ENCODE data around the gene PRSS56.
A peak's percentile ranks its signal among the peaks of the same experiment; 100 is the strongest.

PRSS56 gene

GRCh38 chr2:232537079-232537478 is 16.9 kb downstream of the PRSS56 start:
- no peak overlapping the region for H3K27ac ChIP-seq
- no peak overlapping the region for H3K4me3 ChIP-seq

GRCh38 chr2:232537499-232537898 is 17.3 kb downstream of the PRSS56 start:
- Histone ChIP-seq H3K4me3 (no peak overlapping the region), H3K27ac (no peak overlapping the region)

- Histone ChIP-seq H3K27ac (no peak overlapping the region), H3K4me3 (no peak overlapping the region)
Observed at GRCh38 chr2:232538671-232539070, 18.5 kb downstream of the PRSS56 start.

DNA sequence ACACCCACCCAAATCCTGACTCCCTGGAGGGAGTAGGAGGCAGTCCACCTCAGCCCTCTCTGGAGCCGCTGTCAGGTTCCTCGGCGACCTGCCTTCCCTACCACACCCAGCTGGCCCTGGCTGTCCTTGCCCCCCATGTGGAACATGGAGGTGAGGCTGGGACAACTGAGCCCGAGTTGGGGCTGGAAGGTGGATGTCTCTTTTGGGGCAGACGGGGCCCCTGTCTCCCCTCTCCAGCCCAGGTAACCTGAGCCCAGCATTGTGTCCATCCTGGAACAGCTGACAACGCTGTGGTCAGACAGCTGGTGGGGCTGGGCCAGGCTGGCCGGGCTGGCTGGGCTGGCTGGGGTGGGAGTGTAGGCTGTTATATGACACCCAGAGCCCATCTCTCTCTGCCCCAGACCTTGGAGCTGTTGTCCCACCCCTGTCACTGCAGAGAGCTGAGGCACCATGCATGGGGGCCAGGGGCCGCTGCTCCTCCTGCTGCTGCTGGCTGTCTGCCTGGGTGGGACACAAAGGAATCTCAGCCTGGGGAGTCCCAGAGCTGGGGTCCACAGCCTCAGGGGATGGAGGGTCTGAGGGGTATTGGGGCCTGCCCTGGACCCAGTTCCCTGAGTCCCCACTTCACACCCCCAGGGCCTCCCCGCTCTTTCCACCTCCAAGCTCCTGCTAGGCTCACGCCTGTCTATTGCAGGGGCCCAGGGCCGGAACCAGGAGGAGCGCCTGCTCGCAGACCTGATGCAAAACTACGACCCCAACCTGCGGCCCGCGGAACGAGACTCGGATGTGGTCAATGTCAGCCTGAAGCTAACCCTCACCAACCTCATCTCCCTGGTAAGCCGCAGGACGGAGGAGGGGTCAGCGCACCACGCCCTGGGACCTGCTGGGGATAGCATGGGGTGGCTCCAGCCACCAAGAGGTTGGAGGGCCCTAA is 19.4 kb downstream of the PRSS56 start, which contains the start of gene CHRNG:
Gene CHRNG, plus strand, starts transcription at position 395 of the 934 bp plus-strand sequence. Its CDS starts 56 bp downstream, at position 451.
- H3K27ac ChIP-seq = no peak within 1 kb of the TSS
- no peak within 1 kb of the TSS for H3K4me3 ChIP-seq

DNA sequence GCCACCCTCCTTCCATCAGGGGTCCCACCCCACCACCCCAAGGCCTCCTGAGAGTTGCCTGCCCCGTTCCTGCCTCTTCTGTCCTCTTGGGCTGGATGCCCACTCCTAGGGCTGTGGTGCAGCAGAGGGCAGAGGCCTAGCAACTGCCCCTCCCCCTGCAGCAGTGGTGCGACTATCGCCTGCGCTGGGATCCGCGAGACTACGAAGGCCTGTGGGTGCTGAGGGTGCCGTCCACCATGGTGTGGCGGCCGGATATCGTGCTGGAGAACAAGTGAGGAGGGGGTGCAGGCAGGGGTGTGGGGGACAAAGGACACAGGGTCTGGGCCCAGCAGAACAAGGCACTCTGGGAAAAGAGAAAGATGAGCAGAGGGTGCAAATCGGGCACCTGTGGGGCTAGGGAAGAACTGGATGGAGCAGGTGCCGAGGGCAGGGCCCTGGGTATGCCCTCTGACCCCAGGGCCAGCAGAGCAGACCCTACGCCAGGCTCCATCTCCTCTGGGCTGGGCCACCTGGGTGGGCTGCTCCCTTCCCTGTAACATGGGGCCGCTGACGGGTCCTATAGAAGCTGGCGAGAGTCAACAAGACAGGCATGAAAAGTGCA is 20.4 kb downstream of the PRSS56 start:
- no peak overlapping the region for H3K4me3 ChIP-seq

GRCh38 chr2:232541195-232541960 is 21.2 kb downstream of the PRSS56 start:
- no peak overlapping the region for H3K4me3 ChIP-seq

More for the DNA sequence above, 20.4 kb downstream of the PRSS56 start:
- H3K27ac ChIP-seq = no peak overlapping the region

GRCh38 chr2:232541961-232542714 is 21.9 kb downstream of the PRSS56 start:
- Histone ChIP-seq H3K27ac (no peak overlapping the region), H3K4me3 (no peak overlapping the region)

More at GRCh38 chr2:232541195-232541960, 21.2 kb downstream of the PRSS56 start:
- no peak overlapping the region for H3K27ac ChIP-seq

DNA sequence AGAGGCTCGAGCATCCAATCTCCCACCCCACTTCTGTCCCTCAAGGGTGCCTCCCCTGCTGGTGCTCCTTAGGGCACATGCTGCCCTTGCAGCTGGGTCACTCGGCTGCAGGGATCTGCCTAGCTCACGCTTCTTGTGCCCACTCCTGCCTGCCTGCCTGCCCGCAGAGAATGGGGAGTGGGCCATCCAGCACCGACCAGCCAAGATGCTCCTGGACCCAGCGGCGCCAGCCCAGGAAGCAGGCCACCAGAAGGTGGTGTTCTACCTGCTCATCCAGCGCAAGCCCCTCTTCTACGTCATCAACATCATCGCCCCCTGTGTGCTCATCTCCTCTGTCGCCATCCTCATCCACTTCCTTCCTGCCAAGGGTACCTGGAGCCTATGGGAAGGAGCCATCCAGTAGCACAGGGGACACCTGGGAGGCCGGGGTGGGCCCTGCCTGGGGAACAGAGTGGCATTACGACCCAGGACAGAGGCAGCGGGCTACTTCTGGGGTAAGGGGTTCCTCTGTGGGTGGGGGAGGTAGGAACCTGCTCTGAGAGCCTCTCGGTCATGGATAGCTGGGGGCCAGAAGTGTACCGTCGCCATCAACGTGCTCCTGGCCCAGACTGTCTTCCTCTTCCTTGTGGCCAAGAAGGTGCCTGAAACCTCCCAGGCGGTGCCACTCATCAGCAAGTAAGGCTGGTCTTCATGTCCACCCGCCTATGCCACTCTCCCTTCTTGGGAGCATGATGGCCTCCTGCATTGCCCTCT is 22.7 kb downstream of the PRSS56 start:
- no peak overlapping the region for H3K4me3 ChIP-seq
- no peak overlapping the region for H3K27ac ChIP-seq

DNA sequence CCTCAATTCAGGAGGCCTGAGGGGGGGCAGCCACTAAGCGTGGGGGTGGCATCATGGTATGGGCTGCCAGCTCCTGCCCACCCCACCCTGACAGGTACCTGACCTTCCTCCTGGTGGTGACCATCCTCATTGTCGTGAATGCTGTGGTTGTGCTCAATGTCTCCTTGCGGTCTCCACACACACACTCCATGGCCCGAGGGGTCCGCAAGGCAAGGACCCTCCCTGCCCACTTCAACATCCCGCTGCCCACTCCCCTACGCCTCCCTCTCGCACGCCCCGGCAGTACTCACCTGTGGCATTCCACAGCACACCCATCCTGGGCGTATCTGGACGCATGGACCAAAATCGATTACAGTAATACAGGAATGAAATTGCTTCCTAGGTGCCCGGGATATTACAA is 23.3 kb downstream of the PRSS56 start:
- no peak overlapping the region for H3K4me3 ChIP-seq
- H3K27ac ChIP-seq = no peak overlapping the region

DNA sequence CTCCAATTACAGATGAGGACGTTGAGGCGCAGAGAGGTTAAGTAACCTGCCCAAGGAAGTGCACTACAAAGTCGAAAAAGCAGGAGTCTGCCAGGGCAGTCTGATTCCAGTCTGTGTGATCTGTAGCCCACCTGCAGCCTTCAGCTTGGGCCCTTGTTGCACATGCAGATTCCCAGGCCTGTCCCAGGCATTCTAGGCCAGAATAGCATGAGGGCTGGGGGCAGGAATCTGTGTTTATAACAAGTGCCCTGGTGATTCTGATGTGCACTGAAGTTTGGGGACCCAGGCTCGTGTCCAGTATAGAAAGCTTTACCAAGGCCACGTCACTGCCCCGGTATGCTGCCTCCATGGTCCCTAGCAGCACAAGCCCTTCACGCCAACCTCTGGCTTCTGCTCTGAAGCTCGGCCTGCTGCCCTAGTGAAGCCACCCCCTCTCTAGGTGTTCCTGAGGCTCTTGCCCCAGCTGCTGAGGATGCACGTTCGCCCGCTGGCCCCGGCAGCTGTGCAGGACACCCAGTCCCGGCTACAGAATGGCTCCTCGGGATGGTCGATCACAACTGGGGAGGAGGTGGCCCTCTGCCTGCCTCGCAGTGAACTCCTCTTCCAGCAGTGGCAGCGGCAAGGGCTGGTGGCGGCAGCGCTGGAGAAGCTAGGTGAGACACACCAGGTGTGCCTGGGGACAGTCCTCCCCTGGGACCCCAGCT is 23.9 kb downstream of the PRSS56 start:
- H3K4me3 ChIP-seq = no peak overlapping the region
- no peak overlapping the region for H3K27ac ChIP-seq

DNA sequence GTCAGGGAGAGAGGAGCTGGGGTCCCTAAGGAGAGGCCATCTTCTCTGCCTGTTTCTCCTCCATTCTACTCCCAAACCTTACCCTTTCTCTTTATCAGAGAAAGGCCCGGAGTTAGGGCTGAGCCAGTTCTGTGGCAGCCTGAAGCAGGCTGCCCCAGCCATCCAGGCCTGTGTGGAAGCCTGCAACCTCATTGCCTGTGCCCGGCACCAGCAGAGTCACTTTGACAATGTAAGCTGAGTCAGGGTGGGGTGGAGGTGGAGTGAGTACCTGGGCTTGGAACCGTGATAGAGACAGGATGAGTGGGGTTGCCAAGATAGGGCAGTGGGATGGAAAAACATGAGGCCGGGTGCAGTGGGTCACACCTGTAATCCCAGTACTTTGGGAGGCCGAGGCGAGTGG is 24.5 kb downstream of the PRSS56 start:
- Histone ChIP-seq H3K27ac (no peak overlapping the region), H3K4me3 (no peak overlapping the region)

GRCh38 chr2:232545511-232546375 is 25.6 kb downstream of the PRSS56 start:
- no peak overlapping the region for H3K27ac ChIP-seq

DNA sequence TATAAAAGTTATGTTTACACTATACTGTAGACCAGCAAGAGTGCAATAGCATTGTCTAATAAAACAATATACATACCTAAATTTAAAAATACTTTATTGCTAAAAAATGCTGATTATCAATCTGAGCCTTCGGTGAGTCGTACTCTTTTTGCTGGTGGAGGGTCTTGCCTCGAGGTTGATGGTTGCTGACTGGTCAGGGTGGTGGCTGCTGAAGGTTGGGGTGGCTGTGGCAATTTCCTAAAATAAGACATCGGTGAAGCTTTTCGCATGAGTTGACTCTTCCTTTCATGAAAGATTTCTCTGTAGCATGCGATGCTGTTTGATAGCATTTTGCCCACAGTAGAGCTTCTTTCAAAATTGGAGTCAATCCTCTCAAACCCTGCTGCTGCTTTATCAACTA is 27.8 kb downstream of the PRSS56 start:
- no peak overlapping the region for H3K27ac ChIP-seq
- no peak overlapping the region for H3K4me3 ChIP-seq

More at GRCh38 chr2:232545511-232546375, 25.6 kb downstream of the PRSS56 start:
- H3K4me3 ChIP-seq = no peak overlapping the region

- peak overlapping the region; percentile 73 to 97 (median 83) for H3K4me3 ChIP-seq
- H3K27ac ChIP-seq = peak overlapping the region; percentile 94 to 100 (median 98)
Observed at GRCh38 chr2:232549655-232550353, 29.6 kb downstream of the PRSS56 start.

DNA sequence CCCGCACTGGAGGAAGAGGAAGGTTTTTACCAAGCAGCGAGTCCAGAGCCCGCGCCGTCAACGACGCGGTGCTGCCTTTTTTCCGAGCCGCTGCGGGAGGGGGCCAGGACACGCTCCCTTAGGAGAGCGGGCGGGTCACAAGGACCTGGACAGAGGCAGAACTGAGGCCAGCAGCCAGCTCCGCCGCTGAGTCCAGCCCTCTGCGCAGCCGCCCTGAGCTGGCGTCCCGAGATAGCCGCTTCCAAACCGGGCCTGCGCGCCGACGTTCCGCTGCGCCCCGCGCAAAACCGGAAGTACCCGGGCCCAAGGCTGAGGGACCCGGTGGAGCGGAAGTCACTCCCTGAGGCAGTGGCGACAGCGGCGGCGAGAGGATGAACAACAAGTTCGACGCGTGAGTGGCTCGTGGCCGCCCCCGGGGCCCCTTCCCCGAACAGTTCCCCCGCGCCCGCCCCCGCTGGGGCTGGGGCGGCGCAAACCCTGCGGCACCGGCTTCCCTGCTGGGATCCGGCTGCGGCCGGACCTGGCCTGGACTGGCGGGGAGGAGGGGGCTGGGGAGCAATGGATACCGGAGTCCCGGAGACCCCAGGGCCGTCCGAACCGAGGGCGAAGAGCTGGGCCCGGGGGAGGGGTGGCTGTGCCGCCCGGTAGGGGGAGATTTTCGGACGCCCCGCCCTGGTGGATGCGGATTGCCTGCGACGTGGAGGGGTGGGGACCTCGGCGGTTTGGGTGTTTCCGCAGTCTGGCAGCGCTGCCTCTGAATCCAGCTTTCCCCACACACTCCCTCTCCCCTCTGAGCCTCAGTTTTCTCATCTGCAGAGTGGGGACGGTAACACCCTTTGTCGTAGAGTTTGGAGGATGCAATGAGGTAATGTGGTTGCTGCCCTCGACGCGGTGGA is 30.4 kb downstream of the PRSS56 start, which contains the start of the genes EIF4E2 and TIGD1:
Gene EIF4E2, plus strand, starts transcription at position 336 of the 896 bp plus-strand sequence. Its CDS starts 36 bp downstream, at position 372.
Gene TIGD1, minus strand, starts transcription at position 204 of the 896 bp plus-strand sequence. CDS start 675 bp downstream, outside the sequence.
- H3K4me3 ChIP-seq = peak within 1 kb of the TSS; percentile 73 to 97 (median 83)
- peak within 1 kb of the TSS; percentile 94 to 100 (median 98) for H3K27ac ChIP-seq

Data from skin epidermis (tissue), 12 donors.